MM.1S (cell line): Measurements from ENCODE around the gene CRP.

ENCODE experiments used
- DNase-seq: peaks from one replicate; pipeline ENCODE4 v3.0.0-alpha.2; 2015
- H2AFZ ChIP-seq: fragments of 300-600 bp; sonication (generic); 2 replicates; pipeline ENCODE4 v1.6.0; 2016; ENCODE audit warnings: antibody characterized with exemption, low read length
- H3F3A ChIP-seq: fragments of 300-600 bp; sonication (generic); 2 replicates; pipeline ENCODE4 v1.6.1; 2016; ENCODE audit warnings: mild to moderate bottlenecking, antibody characterized with exemption, low read length, moderate library complexity, mixed read lengths; ENCODE audit not compliant: insufficient read depth
- H3K27ac ChIP-seq: fragments of 300-600 bp; sonication (generic); 2 replicates; pipeline ENCODE4 v1.5.1; 2016; ENCODE audit warnings: mild to moderate bottlenecking, low read length
- H3K27me3 ChIP-seq: fragments of 300-600 bp; sonication (generic); replicated peaks from 2 replicates; pipeline ENCODE4 v1.6.0; 2016; ENCODE audit warnings: low read length; ENCODE audit not compliant: insufficient read depth
- H3K36me3 ChIP-seq: fragments of 300-600 bp; sonication (generic); replicated peaks from 2 replicates; pipeline ENCODE4 v1.6.1; 2016; ENCODE audit warnings: mild to moderate bottlenecking, low read length, mixed read lengths; ENCODE audit not compliant: insufficient read depth
- H3K4me1 ChIP-seq: fragments of 300-600 bp; sonication (generic); 2 replicates; pipeline ENCODE4 v1.6.1; 2016; ENCODE audit warnings: low read length, mixed read lengths
- H3K4me2 ChIP-seq: fragments of 300-600 bp; sonication (generic); 2 replicates; pipeline ENCODE4 v1.6.0; 2016; ENCODE audit warnings: low read depth, low read length
- H3K4me3 ChIP-seq: fragments of 300-600 bp; sonication (generic); 2 replicates; pipeline ENCODE4 v1.5.1; 2016; ENCODE audit warnings: low read length, mixed read lengths
- H3K79me2 ChIP-seq: fragments of 300-600 bp; sonication (generic); 2 replicates; pipeline ENCODE4 v1.6.1; 2016; ENCODE audit warnings: mixed run types, low read length, mixed read lengths
- H3K9ac ChIP-seq: fragments of 300-600 bp; sonication (generic); 2 replicates; pipeline ENCODE4 v1.6.1; 2016; ENCODE audit warnings: low read length, mixed read lengths
- H3K9me2 ChIP-seq: fragments of 300-600 bp; sonication (generic); replicated peaks from 2 replicates; pipeline ENCODE4 v1.6.1; 2016; ENCODE audit warnings: mild to moderate bottlenecking, low read length, mixed read lengths; ENCODE audit not compliant: insufficient read depth
- H3K9me3 ChIP-seq: fragments of 300-600 bp; sonication (generic); replicated peaks from 2 replicates; pipeline ENCODE4 v1.6.1; 2016; ENCODE audit warnings: mild to moderate bottlenecking, low read length, mixed read lengths; ENCODE audit not compliant: insufficient read depth
- H4K20me1 ChIP-seq: fragments of 300-600 bp; sonication (generic); 2 replicates; pipeline ENCODE4 v1.6.1; 2016; ENCODE audit warnings: mild to moderate bottlenecking, low read length, moderate library complexity, mixed read lengths; ENCODE audit not compliant: insufficient read depth
- CTCF ChIP-seq: fragments of 300-600 bp; sonication (generic); IDR thresholded peaks from 2 replicates; pipeline ENCODE4 v1.5.1; 2016; ENCODE audit warnings: antibody characterized with exemption, low read length, mixed read lengths
- EZH2 ChIP-seq: fragments of 300-600 bp; sonication (generic); optimal IDR thresholded peaks from 2 replicates; pipeline ENCODE3; 2017; ENCODE audit warnings: low read depth, mild to moderate bottlenecking, antibody characterized with exemption, low read length, mixed read lengths
- EZH2phosphoT487 ChIP-seq: fragments of 300-600 bp; sonication (generic); IDR thresholded peaks from 2 replicates; pipeline ENCODE4 v1.6.1; 2018; ENCODE audit warnings: antibody characterized with exemption, low read length

CRP gene

DNA sequence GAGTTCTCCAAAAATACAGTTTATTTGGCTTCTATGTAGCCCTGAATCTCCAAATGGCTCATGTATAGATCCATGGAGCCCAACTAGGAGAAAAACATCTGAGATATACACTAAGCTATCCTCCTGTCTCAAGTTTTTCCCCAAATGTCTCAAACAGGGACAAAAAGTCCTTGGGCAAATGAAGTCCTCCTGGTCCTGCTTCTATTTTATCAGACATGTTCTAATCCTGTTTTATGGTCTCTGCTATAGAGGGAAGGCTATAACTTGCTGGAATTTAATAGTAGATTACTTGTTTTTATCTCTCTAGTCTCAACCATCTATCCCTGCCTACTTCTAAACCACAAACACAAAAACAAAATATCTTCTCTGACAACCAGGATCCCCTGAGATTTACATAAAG is 26.9 kb downstream of the CRP start:
- H3K4me1 ChIP-seq: no peaks in the 10 kb centered on the region
- H3K79me2 ChIP-seq: no peaks in the 10 kb centered on the region
- H3K27ac ChIP-seq: no peak overlapping the region
- no peaks in the 10 kb centered on the region for H3F3A ChIP-seq
- no peaks in the 10 kb centered on the region for H4K20me1 ChIP-seq
- no peak overlapping the region for H2AFZ ChIP-seq
- no peaks in the 10 kb centered on the region for H3K9me3 ChIP-seq
- H3K9me2 ChIP-seq: no peaks in the 10 kb centered on the region
- TF ChIP-seq EZH2phosphoT487 (no peak), EZH2 (no peak), CTCF (no peak)
- no peak overlapping the region for H3K4me2 ChIP-seq
- H3K36me3 ChIP-seq: no peaks in the 10 kb centered on the region
- no peaks in the 10 kb centered on the region for H3K27me3 ChIP-seq
- H3K4me3 ChIP-seq: no peak overlapping the region
- H3K9ac ChIP-seq: no peak overlapping the region
- no peak for DNase-seq

DNA sequence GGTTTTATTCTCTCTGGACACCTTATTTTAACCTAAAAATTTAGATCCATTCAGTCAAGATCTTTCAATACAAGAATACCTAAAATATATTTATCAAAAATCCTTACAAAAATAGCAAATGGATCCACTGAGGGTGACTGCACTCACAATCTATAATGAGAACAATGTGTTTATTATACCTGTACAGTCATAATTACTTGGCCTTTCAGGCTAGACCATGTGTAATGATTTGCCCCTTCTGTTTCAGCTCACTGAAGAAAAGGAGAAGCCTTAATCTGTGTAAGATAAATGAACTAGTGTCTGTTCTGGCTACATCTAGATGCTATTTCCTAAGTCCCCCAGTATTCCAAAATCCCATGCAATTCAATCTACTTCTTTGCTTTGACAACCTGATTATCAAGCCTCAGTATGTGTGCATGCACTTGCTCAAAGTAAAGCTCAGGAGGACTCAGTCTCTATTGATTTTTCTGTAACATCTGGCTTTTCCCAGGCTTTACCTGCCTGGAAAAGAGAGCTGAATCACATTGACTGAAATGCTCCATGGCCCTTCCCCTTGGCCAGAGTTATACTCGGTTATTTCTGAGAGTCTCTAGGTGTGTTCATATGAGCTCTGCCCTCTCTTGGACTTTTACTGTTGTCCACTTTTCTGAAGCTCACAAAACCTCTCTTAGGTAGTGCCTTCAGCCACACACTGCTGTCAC is 27.6 kb downstream of the CRP start:
- no peaks in the 10 kb centered on the region for H3K4me1 ChIP-seq
- H3K27me3 ChIP-seq: no peaks in the 10 kb centered on the region
- no peaks in the 10 kb centered on the region for H3F3A ChIP-seq
- H3K9ac ChIP-seq: no peak overlapping the region
- no peaks in the 10 kb centered on the region for H4K20me1 ChIP-seq
- TF ChIP-seq EZH2phosphoT487 (no peak), CTCF (no peak), EZH2 (no peak)
- H3K36me3 ChIP-seq: no peaks in the 10 kb centered on the region
- no peaks in the 10 kb centered on the region for H3K9me2 ChIP-seq
- no peak overlapping the region for H2AFZ ChIP-seq
- H3K4me2 ChIP-seq: no peak overlapping the region
- no peaks in the 10 kb centered on the region for H3K9me3 ChIP-seq
- no peaks in the 10 kb centered on the region for H3K79me2 ChIP-seq
- H3K4me3 ChIP-seq: no peak overlapping the region
- H3K27ac ChIP-seq: no peak overlapping the region
- DNase-seq: no peak

- Histone ChIP-seq H3K4me3 (no peak overlapping the region), H3K4me2 (no peak overlapping the region), H3K36me3 (no peaks in the 10 kb centered on the region), H3K9me3 (no peaks in the 10 kb centered on the region), H4K20me1 (no peaks in the 10 kb centered on the region), H3K9me2 (no peaks in the 10 kb centered on the region), H3K9ac (no peak overlapping the region), H3K79me2 (no peaks in the 10 kb centered on the region), H3K27ac (no peak overlapping the region), H3K4me1 (no peaks in the 10 kb centered on the region), H2AFZ (no peak overlapping the region), H3F3A (no peaks in the 10 kb centered on the region), H3K27me3 (no peaks in the 10 kb centered on the region)
- no peak for DNase-seq
- TF ChIP-seq EZH2 (no peak), EZH2phosphoT487 (no peak), CTCF (no peak)
Observed at GRCh38 chr1:159678939-159679338, 35.5 kb downstream of the CRP start.
